IMR-90 (cell line): Measurements from ENCODE around the gene PELO. TPM values are rescaled to one million over a fixed set of nuclear protein-coding genes. Genes with fewer than 3 reads are reported as not detected.
"Not testable (repeated sequence)": the region's sequence is repeated elsewhere in the genome, so short reads cannot be mapped to it uniquely, and the experiment has no call there.

ENCODE experiments used
- ATAC-seq: fragments of 200-7000 bp; cut with Tn5 transposase; 2 replicates; pipeline ENCODE4 v1.9.1; 2020; ENCODE audit warnings: low read depth, mild to moderate bottlenecking, moderate library complexity
- BruUV-seq: library from RNA; stranded (reverse); fragments of 400-500 nt; replicated peaks from 2 replicates; lab custom pipeline; 2021; lab: Mats Ljungman, UMichigan
- CTCF ChIA-PET: fragments of 300-600 bp; formaldehyde crosslinking; extraction: SDS; loops from one replicate; lab custom pipeline; 2021; ENCODE audit warnings: antibody characterized with exemption; lab: Yijun Ruan, JAX
- POLR2A ChIA-PET: fragments of 300-600 bp; sonication (Branson Sonifier 250); formaldehyde crosslinking; loops from one replicate; lab custom pipeline; 2022; ENCODE audit warnings: antibody characterized with exemption; ENCODE audit not compliant: unreplicated experiment; lab: Charles Lee
- DNase-seq: peaks from one replicate; pipeline ENCODE4 v3.0.0; 2013
- H2AFZ ChIP-seq: replicated peaks from 2 replicates; pipeline ENCODE3; 2013; ENCODE audit warnings: low read length, mild to moderate bottlenecking; ENCODE audit not compliant: poor library complexity
- H2AK5ac ChIP-seq: 2 replicates; pipeline ENCODE4 v1.6.1; 2013; ENCODE audit warnings: low read depth, low read length, inconsistent platforms
- H2AK9ac ChIP-seq: replicated peaks from 2 replicates; pipeline ENCODE3; 2013; ENCODE audit warnings: mild to moderate bottlenecking, low read depth, low read length, moderate library complexity; ENCODE audit not compliant: poor library complexity
- H2BK120ac ChIP-seq: 2 replicates; pipeline ENCODE4 v1.6.1; 2013; ENCODE audit warnings: low read depth, low read length, inconsistent platforms
- H2BK15ac ChIP-seq: 3 replicates; pipeline ENCODE4 v1.6.1; 2013; ENCODE audit warnings: low read depth, low read length, inconsistent platforms
- H2BK20ac ChIP-seq: 2 replicates; pipeline ENCODE4 v1.6.1; 2013; ENCODE audit warnings: low read depth, mild to moderate bottlenecking, inconsistent platforms, low read length, moderate library complexity
- H2BK5ac ChIP-seq: 2 replicates; pipeline ENCODE4 v1.6.1; 2013; ENCODE audit warnings: mild to moderate bottlenecking, low read depth, low read length, inconsistent platforms; ENCODE audit not compliant: poor library complexity, severe bottlenecking
- H3K14ac ChIP-seq: replicated peaks from 2 replicates; pipeline ENCODE4 v1.6.1; 2013; ENCODE audit warnings: low read depth, low read length, inconsistent platforms
- H3K18ac ChIP-seq: 2 replicates; pipeline ENCODE4 v1.6.1; 2013; ENCODE audit warnings: low read depth, low read length, control low read depth
- H3K23ac ChIP-seq: 2 replicates; pipeline ENCODE4 v1.6.1; 2013; ENCODE audit warnings: low read depth, low read length, inconsistent platforms
- H3K27ac ChIP-seq: 2 replicates; pipeline ENCODE4 v1.5.1; 2013; ENCODE audit warnings: mild to moderate bottlenecking, control low read depth, low read length; ENCODE audit not compliant: insufficient read depth
- H3K27me3 ChIP-seq: 2 replicates; pipeline ENCODE4 v1.6.1; 2013; ENCODE audit warnings: low read length; ENCODE audit not compliant: control insufficient read depth, insufficient read depth
- H3K36me3 ChIP-seq: 2 replicates; pipeline ENCODE4 v1.6.1; 2013; ENCODE audit warnings: low read length, mixed read lengths; ENCODE audit not compliant: control insufficient read depth, insufficient read depth
- H3K4ac ChIP-seq: 2 replicates; pipeline ENCODE4 v1.6.1; 2013; ENCODE audit warnings: low read depth, low read length, inconsistent platforms
- H3K4me1 ChIP-seq: 2 replicates; pipeline ENCODE4 v1.6.1; 2013; ENCODE audit warnings: low read length, mixed read lengths; ENCODE audit not compliant: control insufficient read depth, insufficient read depth
- H3K4me2 ChIP-seq: 2 replicates; pipeline ENCODE4 v1.6.1; 2013; ENCODE audit warnings: low read depth, mild to moderate bottlenecking, control low read depth, low read length, moderate library complexity
- H3K4me3 ChIP-seq: 2 replicates; pipeline ENCODE4 v1.5.1; 2013; ENCODE audit warnings: low read depth, mild to moderate bottlenecking, control low read depth, low read length, moderate library complexity; ENCODE audit not compliant: insufficient read depth
- H3K56ac ChIP-seq: 2 replicates; pipeline ENCODE4 v1.6.1; 2013; ENCODE audit warnings: low read length, inconsistent platforms; ENCODE audit not compliant: insufficient read depth; ENCODE audit errors: extremely low read depth
- H3K79me1 ChIP-seq, 2 experiments: 2 replicates each; pipeline ENCODE4 v1.6.1; 2013; ENCODE audit warnings: low read length in 2 of 2, inconsistent platforms in 1 of 2, low read depth in 1 of 2
- H3K9ac ChIP-seq: 2 replicates; pipeline ENCODE4 v1.6.1; 2013; ENCODE audit warnings: low read depth, low read length, control low read depth
- H3K9me1 ChIP-seq: 2 replicates; pipeline ENCODE4 v1.6.1; 2013; ENCODE audit warnings: low read length, inconsistent platforms; ENCODE audit not compliant: insufficient read depth
- H3K9me3 ChIP-seq: 2 replicates; pipeline ENCODE4 v1.6.1; 2013; ENCODE audit warnings: low read length; ENCODE audit not compliant: control insufficient read depth, insufficient read depth
- H4K20me1 ChIP-seq: 2 replicates; pipeline ENCODE4 v1.6.1; 2013; ENCODE audit warnings: low read length, inconsistent platforms; ENCODE audit not compliant: insufficient read depth
- H4K5ac ChIP-seq: 2 replicates; pipeline ENCODE4 v1.6.1; 2013; ENCODE audit warnings: mild to moderate bottlenecking, low read depth, low read length, control low read depth
- H4K8ac ChIP-seq, 2 experiments: 2 replicates each; pipeline ENCODE4 v1.6.1; 2013; ENCODE audit warnings: low read depth in 2 of 2, low read length in 2 of 2, control low read depth in 1 of 2, inconsistent platforms in 1 of 2
- H4K91ac ChIP-seq: 2 replicates; pipeline ENCODE4 v1.6.1; 2013; ENCODE audit warnings: low read depth, low read length, inconsistent platforms; ENCODE audit not compliant: insufficient read depth
- WGBS, 2 experiments: methylation state at CpG; one replicate each; pipeline versions ENCODE4 v1.1.5 to v1.1.7; 2013; ENCODE audit warnings: missing lambda C conversion rate in 2 of 2; ENCODE audit not compliant: insufficient read length in 1 of 2; ENCODE audit errors: extremely low coverage in 2 of 2; 5-methylcytosine and 5-hydroxymethylcytosine counted together
- dilution Hi-C: fragments of 300-500 bp; cut with HindIII; formaldehyde crosslinking; loops from one replicate; pipeline ENCODE4 v1.14.3; 2018; ENCODE audit warnings: low sequenced_read_pairs; ENCODE audit not compliant: unreplicated experiment
- in situ Hi-C: fragments of 300-500 bp; cut with MboI; formaldehyde crosslinking; loops from 3 replicates; pipeline ENCODE4 v1.14.3; 2019; ENCODE audit warnings: low sequenced_read_pairs, inconsistent platforms, mixed read lengths
- intact Hi-C: fragments of 100-400 bp; cut with micrococcal nuclease; formaldehyde crosslinking; loops from 2 replicates; pipeline ENCODE4 v1.10.0; 2022
- polyA plus RNA-seq, 3 experiments: library from polyadenylated mRNA; depleted of rRNA; stranded (reverse); fragments of >200 nt; gene quantifications; 2 replicates each; pipeline ENCODE4 v1.2.3, GENCODE V29; 2012; ENCODE audit warnings: low replicate concordance in 1 of 3
- total RNA-seq: library from RNA; depleted of rRNA; stranded (reverse); fragments of >200 nt; gene quantifications from 2 replicates; pipeline ENCODE4 v1.2.3, GENCODE V29; 2012

The PELO gene
- total and polyA plus RNA-seq, 2 of the 4 experiments (the other 2 are of a cell fraction), result 42.4 to 48.9 TPM

GRCh38 chr5:52818807-52819206 lies 31.1 kb downstream of the PELO start:
- H3K27ac ChIP-seq, H2BK5ac ChIP-seq, POLR2A ChIA-PET, DNase-seq, H3K4ac ChIP-seq, in situ Hi-C loops, H3K9ac ChIP-seq, H2BK120ac ChIP-seq, H2AK5ac ChIP-seq, H4K8ac ChIP-seq, H3K56ac ChIP-seq, H3K4me3 ChIP-seq, ATAC-seq, H2BK15ac ChIP-seq, H3K18ac ChIP-seq, BruUV-seq, H2BK20ac ChIP-seq, H3K9me3 ChIP-seq, H3K9me1 ChIP-seq, dilution Hi-C loops, H4K5ac ChIP-seq, H4K20me1 ChIP-seq, CTCF ChIA-PET, H2AK9ac ChIP-seq, H3K14ac ChIP-seq, H3K23ac ChIP-seq, intact Hi-C loops, H4K91ac ChIP-seq, H3K27me3 ChIP-seq, H3K4me2 ChIP-seq, H3K36me3 ChIP-seq, H3K4me1 ChIP-seq, H2AFZ ChIP-seq: not testable (repeated sequence)
- WGBS, 2 experiments, result no CpG with 5 or more reads among the region's 3 CpGs
- peaks cover 8 to 65% of the 10 kb centered on the region in 2 experiments for H3K79me1 ChIP-seq
